IMR-90 (cell line): ENCODE data around the gene WDR91. TPM values are rescaled to one million over a fixed set of nuclear protein-coding genes. Genes with fewer than 3 reads are reported as not detected.

Source experiments
- ATAC-seq: fragments of 200-7000 bp; cut with Tn5 transposase; 2 replicates; pipeline ENCODE4 v1.9.1; 2020; ENCODE audit warnings: low read depth, mild to moderate bottlenecking, moderate library complexity
- BruUV-seq: library from RNA; stranded (reverse); fragments of 400-500 nt; replicated peaks from 2 replicates; lab custom pipeline; 2021; lab: Mats Ljungman, UMichigan
- CTCF ChIA-PET: fragments of 300-600 bp; formaldehyde crosslinking; extraction: SDS; loops from one replicate; lab custom pipeline; 2021; ENCODE audit warnings: antibody characterized with exemption; lab: Yijun Ruan, JAX
- POLR2A ChIA-PET: fragments of 300-600 bp; sonication (Branson Sonifier 250); formaldehyde crosslinking; loops from one replicate; lab custom pipeline; 2022; ENCODE audit warnings: antibody characterized with exemption; ENCODE audit not compliant: unreplicated experiment; lab: Charles Lee
- DNase-seq: peaks from one replicate; pipeline ENCODE4 v3.0.0; 2013
- H2AFZ ChIP-seq: replicated peaks from 2 replicates; pipeline ENCODE3; 2013; ENCODE audit warnings: low read length, mild to moderate bottlenecking; ENCODE audit not compliant: poor library complexity
- H2AK5ac ChIP-seq: 2 replicates; pipeline ENCODE4 v1.6.1; 2013; ENCODE audit warnings: low read depth, low read length, inconsistent platforms
- H2AK9ac ChIP-seq: replicated peaks from 2 replicates; pipeline ENCODE3; 2013; ENCODE audit warnings: mild to moderate bottlenecking, low read depth, low read length, moderate library complexity; ENCODE audit not compliant: poor library complexity
- H2BK120ac ChIP-seq: 2 replicates; pipeline ENCODE4 v1.6.1; 2013; ENCODE audit warnings: low read depth, low read length, inconsistent platforms
- H2BK15ac ChIP-seq: 3 replicates; pipeline ENCODE4 v1.6.1; 2013; ENCODE audit warnings: low read depth, low read length, inconsistent platforms
- H2BK20ac ChIP-seq: 2 replicates; pipeline ENCODE4 v1.6.1; 2013; ENCODE audit warnings: low read depth, mild to moderate bottlenecking, inconsistent platforms, low read length, moderate library complexity
- H2BK5ac ChIP-seq: 2 replicates; pipeline ENCODE4 v1.6.1; 2013; ENCODE audit warnings: mild to moderate bottlenecking, low read depth, low read length, inconsistent platforms; ENCODE audit not compliant: poor library complexity, severe bottlenecking
- H3K14ac ChIP-seq: replicated peaks from 2 replicates; pipeline ENCODE4 v1.6.1; 2013; ENCODE audit warnings: low read depth, low read length, inconsistent platforms
- H3K18ac ChIP-seq: 2 replicates; pipeline ENCODE4 v1.6.1; 2013; ENCODE audit warnings: low read depth, low read length, control low read depth
- H3K23ac ChIP-seq: 2 replicates; pipeline ENCODE4 v1.6.1; 2013; ENCODE audit warnings: low read depth, low read length, inconsistent platforms
- H3K27ac ChIP-seq: 2 replicates; pipeline ENCODE4 v1.5.1; 2013; ENCODE audit warnings: mild to moderate bottlenecking, control low read depth, low read length; ENCODE audit not compliant: insufficient read depth
- H3K27me3 ChIP-seq: 2 replicates; pipeline ENCODE4 v1.6.1; 2013; ENCODE audit warnings: low read length; ENCODE audit not compliant: control insufficient read depth, insufficient read depth
- H3K36me3 ChIP-seq: 2 replicates; pipeline ENCODE4 v1.6.1; 2013; ENCODE audit warnings: low read length, mixed read lengths; ENCODE audit not compliant: control insufficient read depth, insufficient read depth
- H3K4ac ChIP-seq: 2 replicates; pipeline ENCODE4 v1.6.1; 2013; ENCODE audit warnings: low read depth, low read length, inconsistent platforms
- H3K4me1 ChIP-seq: 2 replicates; pipeline ENCODE4 v1.6.1; 2013; ENCODE audit warnings: low read length, mixed read lengths; ENCODE audit not compliant: control insufficient read depth, insufficient read depth
- H3K4me2 ChIP-seq: 2 replicates; pipeline ENCODE4 v1.6.1; 2013; ENCODE audit warnings: low read depth, mild to moderate bottlenecking, control low read depth, low read length, moderate library complexity
- H3K4me3 ChIP-seq: 2 replicates; pipeline ENCODE4 v1.5.1; 2013; ENCODE audit warnings: low read depth, mild to moderate bottlenecking, control low read depth, low read length, moderate library complexity; ENCODE audit not compliant: insufficient read depth
- H3K56ac ChIP-seq: 2 replicates; pipeline ENCODE4 v1.6.1; 2013; ENCODE audit warnings: low read length, inconsistent platforms; ENCODE audit not compliant: insufficient read depth; ENCODE audit errors: extremely low read depth
- H3K79me1 ChIP-seq, 2 experiments: 2 replicates each; pipeline ENCODE4 v1.6.1; 2013; ENCODE audit warnings: low read length in 2 of 2, inconsistent platforms in 1 of 2, low read depth in 1 of 2
- H3K9ac ChIP-seq: 2 replicates; pipeline ENCODE4 v1.6.1; 2013; ENCODE audit warnings: low read depth, low read length, control low read depth
- H3K9me1 ChIP-seq: 2 replicates; pipeline ENCODE4 v1.6.1; 2013; ENCODE audit warnings: low read length, inconsistent platforms; ENCODE audit not compliant: insufficient read depth
- H3K9me3 ChIP-seq: 2 replicates; pipeline ENCODE4 v1.6.1; 2013; ENCODE audit warnings: low read length; ENCODE audit not compliant: control insufficient read depth, insufficient read depth
- H4K20me1 ChIP-seq: 2 replicates; pipeline ENCODE4 v1.6.1; 2013; ENCODE audit warnings: low read length, inconsistent platforms; ENCODE audit not compliant: insufficient read depth
- H4K5ac ChIP-seq: 2 replicates; pipeline ENCODE4 v1.6.1; 2013; ENCODE audit warnings: mild to moderate bottlenecking, low read depth, low read length, control low read depth
- H4K8ac ChIP-seq, 2 experiments: 2 replicates each; pipeline ENCODE4 v1.6.1; 2013; ENCODE audit warnings: low read depth in 2 of 2, low read length in 2 of 2, control low read depth in 1 of 2, inconsistent platforms in 1 of 2
- H4K91ac ChIP-seq: 2 replicates; pipeline ENCODE4 v1.6.1; 2013; ENCODE audit warnings: low read depth, low read length, inconsistent platforms; ENCODE audit not compliant: insufficient read depth
- FOS ChIP-seq: fragments of 150-350 bp; IDR thresholded peaks from 2 replicates; pipeline ENCODE4 v1.6.1; 2016; ENCODE audit warnings: low read depth, low read length
- RAD21 ChIP-seq: IDR thresholded peaks from 2 replicates; pipeline ENCODE4 v1.6.1; 2012; ENCODE audit warnings: low read length, improper control_type of control experiment
- WGBS, 2 experiments: methylation state at CpG; one replicate each; pipeline versions ENCODE4 v1.1.5 to v1.1.7; 2013; ENCODE audit warnings: missing lambda C conversion rate in 2 of 2; ENCODE audit not compliant: insufficient read length in 1 of 2; ENCODE audit errors: extremely low coverage in 2 of 2; 5-methylcytosine and 5-hydroxymethylcytosine counted together
- dilution Hi-C: fragments of 300-500 bp; cut with HindIII; formaldehyde crosslinking; loops from one replicate; pipeline ENCODE4 v1.14.3; 2018; ENCODE audit warnings: low sequenced_read_pairs; ENCODE audit not compliant: unreplicated experiment
- in situ Hi-C: fragments of 300-500 bp; cut with MboI; formaldehyde crosslinking; loops from 3 replicates; pipeline ENCODE4 v1.14.3; 2019; ENCODE audit warnings: low sequenced_read_pairs, inconsistent platforms, mixed read lengths
- intact Hi-C: fragments of 100-400 bp; cut with micrococcal nuclease; formaldehyde crosslinking; loops from 2 replicates; pipeline ENCODE4 v1.10.0; 2022
- polyA plus RNA-seq, 3 experiments: library from polyadenylated mRNA; depleted of rRNA; stranded (reverse); fragments of >200 nt; gene quantifications; 2 replicates each; pipeline ENCODE4 v1.2.3, GENCODE V29; 2012; ENCODE audit warnings: low replicate concordance in 1 of 3
- total RNA-seq: library from RNA; depleted of rRNA; stranded (reverse); fragments of >200 nt; gene quantifications from 2 replicates; pipeline ENCODE4 v1.2.3, GENCODE V29; 2012

Gene WDR91
- total and polyA plus RNA-seq, 2 of the 4 experiments (the other 2 are of a cell fraction) = 5.2 to 10.3 TPM

- in situ Hi-C loops = no loop called here
- Histone ChIP-seq H2AFZ (no peak overlapping the region), H3K4me2 (no peak overlapping the region), H3K4me1 (no peaks in the 10 kb centered on the region), H4K5ac (no peak overlapping the region), H3K23ac (no peak overlapping the region), H3K18ac (no peak overlapping the region), H2AK9ac (no peak overlapping the region), H3K4ac (no peak overlapping the region), H3K27ac (no peak overlapping the region), H2BK15ac (no peak overlapping the region), H2BK120ac (no peak overlapping the region), H3K79me1 (no peaks in the 10 kb centered on the region), H3K56ac (no peak overlapping the region), H3K9me3 (no peaks in the 10 kb centered on the region), H2BK20ac (no peak overlapping the region), H4K20me1 (no peaks in the 10 kb centered on the region), H4K91ac (no peak overlapping the region), H2AK5ac (no peak overlapping the region), H3K14ac (no peak overlapping the region), H4K8ac (no peak overlapping the region), H3K9me1 (no peaks in the 10 kb centered on the region; the same call in 1 of the 2 replicates), H3K36me3 (no peaks in the 10 kb centered on the region), H2BK5ac (no peak overlapping the region), H3K27me3 (peaks cover 8% of the 10 kb centered on the region), H3K9ac (no peak overlapping the region), H3K4me3 (no peak overlapping the region)
- dilution Hi-C loops = no loop called here
- TF ChIP-seq FOS (no peak), RAD21 (no peak)
- DNase-seq (no peak), ATAC-seq (no peak)
- CTCF ChIA-PET = no interaction called here
- POLR2A ChIA-PET = no interaction called here
- 88% methylated on average over 20 of the region's 22 CpGs; no CpG with 5 or more reads in 1 of the 2 experiments for WGBS, 2 experiments
- intact Hi-C loops = no loop called here
- BruUV-seq = no TSS peak
Measured at GRCh38 chr7:135247746-135248471, 36.6 kb upstream of the WDR91 start.
